Heart left ventricle (tissue), 13 donors: ENCODE results near the gene LPCAT4.

ENCODE experiments used
- CTCF ChIP-seq, 12 donors: fragments of 200-600 bp; sonication (generic) in 4 of 12; IDR thresholded peaks; one replicate each; pipeline versions ENCODE4 v1.5.0 to v1.8.0; 2018 to 2022; ENCODE audit warnings: antibody characterized with exemption in 12 of 12, mild to moderate bottlenecking in 5 of 12
- POLR2A ChIP-seq, 2 donors: fragments of 450-650 bp; IDR thresholded peaks; one replicate each; pipeline ENCODE4 v1.6.1; 2017; ENCODE audit warnings: antibody characterized with exemption in 2 of 2, mild to moderate bottlenecking in 2 of 2, moderate library complexity in 2 of 2
- donor health status: ischemic (EF 13 %, LVEDD 7.1; RV severe dilation, severe dysfunction).
- donor health status: DM: no; HTN: yes; CAD: no.
- donor health status: DM: no; HTN: no; CAD: no.
- donor health status: ischemic (EF 25% LVEDD 6.9; RV normal size, moderate dysfunction).
- donor health status: ischemic (EF 25% LVEDD 5.7; RV mildly dilated, moderate dysfunction).
- donor health status: ischemic (EF 35%, LVEDD 5.7; RV mildly dilated, moderate dysfunction).
- donor health status: nonischemic (EF 11% LVEDD 7.7; RV severe dilation, severe dysfunction).
- donor health status: DM: yes; HTN: yes; CAD: no.
- donor health status: PGD.
- donor health status: ischemic (EF 29% LVEDD 5.4; RV normal size, mild dysfunction).
- donor health status: nonischemic (EF 23%, LVEDD 6.1; RV moderate dilation, normal function).

GRCh38 chr15:34358367-34358766 lies 8.6 kb downstream of the LPCAT4 start:
- no peak for TF ChIP-seq CTCF (IDR thresholded peaks at IDR 0.05)
- TF ChIP-seq POLR2A (IDR thresholded peaks at IDR 0.05): no peak
